ENCODE data around the gene ING3. TPM values are rescaled to one million over a fixed set of nuclear protein-coding genes. Genes with fewer than 3 reads are reported as not detected.

ING3 gene
- total and polyA plus RNA-seq, 9 of the 15 experiments (the other 6 are each of a cell fraction or from before 2014, with no cell fraction given), result 22.8 to 233 (median 50.4) TPM

DNA sequence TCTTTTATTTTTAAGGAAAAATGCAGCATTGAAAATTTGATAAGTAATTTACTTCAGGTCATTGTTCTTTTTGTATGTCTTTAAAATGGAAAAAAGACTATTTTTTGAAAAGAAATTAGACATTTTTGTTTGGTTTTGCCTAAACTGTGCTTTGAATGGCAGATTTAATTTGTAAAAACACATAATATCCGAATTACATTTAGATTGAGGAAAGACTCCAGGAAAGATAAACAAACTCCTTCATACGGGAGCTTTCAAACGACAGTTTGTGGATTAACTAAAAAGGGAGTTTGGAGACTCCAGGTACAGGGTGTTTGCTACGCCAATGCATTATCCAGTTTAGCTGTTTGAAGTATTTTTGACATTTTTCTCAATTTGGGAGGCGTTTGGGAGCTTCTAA lies 74.0 kb downstream of the ING3 start (continued):
- TF ChIP-seq, protein P1, sequence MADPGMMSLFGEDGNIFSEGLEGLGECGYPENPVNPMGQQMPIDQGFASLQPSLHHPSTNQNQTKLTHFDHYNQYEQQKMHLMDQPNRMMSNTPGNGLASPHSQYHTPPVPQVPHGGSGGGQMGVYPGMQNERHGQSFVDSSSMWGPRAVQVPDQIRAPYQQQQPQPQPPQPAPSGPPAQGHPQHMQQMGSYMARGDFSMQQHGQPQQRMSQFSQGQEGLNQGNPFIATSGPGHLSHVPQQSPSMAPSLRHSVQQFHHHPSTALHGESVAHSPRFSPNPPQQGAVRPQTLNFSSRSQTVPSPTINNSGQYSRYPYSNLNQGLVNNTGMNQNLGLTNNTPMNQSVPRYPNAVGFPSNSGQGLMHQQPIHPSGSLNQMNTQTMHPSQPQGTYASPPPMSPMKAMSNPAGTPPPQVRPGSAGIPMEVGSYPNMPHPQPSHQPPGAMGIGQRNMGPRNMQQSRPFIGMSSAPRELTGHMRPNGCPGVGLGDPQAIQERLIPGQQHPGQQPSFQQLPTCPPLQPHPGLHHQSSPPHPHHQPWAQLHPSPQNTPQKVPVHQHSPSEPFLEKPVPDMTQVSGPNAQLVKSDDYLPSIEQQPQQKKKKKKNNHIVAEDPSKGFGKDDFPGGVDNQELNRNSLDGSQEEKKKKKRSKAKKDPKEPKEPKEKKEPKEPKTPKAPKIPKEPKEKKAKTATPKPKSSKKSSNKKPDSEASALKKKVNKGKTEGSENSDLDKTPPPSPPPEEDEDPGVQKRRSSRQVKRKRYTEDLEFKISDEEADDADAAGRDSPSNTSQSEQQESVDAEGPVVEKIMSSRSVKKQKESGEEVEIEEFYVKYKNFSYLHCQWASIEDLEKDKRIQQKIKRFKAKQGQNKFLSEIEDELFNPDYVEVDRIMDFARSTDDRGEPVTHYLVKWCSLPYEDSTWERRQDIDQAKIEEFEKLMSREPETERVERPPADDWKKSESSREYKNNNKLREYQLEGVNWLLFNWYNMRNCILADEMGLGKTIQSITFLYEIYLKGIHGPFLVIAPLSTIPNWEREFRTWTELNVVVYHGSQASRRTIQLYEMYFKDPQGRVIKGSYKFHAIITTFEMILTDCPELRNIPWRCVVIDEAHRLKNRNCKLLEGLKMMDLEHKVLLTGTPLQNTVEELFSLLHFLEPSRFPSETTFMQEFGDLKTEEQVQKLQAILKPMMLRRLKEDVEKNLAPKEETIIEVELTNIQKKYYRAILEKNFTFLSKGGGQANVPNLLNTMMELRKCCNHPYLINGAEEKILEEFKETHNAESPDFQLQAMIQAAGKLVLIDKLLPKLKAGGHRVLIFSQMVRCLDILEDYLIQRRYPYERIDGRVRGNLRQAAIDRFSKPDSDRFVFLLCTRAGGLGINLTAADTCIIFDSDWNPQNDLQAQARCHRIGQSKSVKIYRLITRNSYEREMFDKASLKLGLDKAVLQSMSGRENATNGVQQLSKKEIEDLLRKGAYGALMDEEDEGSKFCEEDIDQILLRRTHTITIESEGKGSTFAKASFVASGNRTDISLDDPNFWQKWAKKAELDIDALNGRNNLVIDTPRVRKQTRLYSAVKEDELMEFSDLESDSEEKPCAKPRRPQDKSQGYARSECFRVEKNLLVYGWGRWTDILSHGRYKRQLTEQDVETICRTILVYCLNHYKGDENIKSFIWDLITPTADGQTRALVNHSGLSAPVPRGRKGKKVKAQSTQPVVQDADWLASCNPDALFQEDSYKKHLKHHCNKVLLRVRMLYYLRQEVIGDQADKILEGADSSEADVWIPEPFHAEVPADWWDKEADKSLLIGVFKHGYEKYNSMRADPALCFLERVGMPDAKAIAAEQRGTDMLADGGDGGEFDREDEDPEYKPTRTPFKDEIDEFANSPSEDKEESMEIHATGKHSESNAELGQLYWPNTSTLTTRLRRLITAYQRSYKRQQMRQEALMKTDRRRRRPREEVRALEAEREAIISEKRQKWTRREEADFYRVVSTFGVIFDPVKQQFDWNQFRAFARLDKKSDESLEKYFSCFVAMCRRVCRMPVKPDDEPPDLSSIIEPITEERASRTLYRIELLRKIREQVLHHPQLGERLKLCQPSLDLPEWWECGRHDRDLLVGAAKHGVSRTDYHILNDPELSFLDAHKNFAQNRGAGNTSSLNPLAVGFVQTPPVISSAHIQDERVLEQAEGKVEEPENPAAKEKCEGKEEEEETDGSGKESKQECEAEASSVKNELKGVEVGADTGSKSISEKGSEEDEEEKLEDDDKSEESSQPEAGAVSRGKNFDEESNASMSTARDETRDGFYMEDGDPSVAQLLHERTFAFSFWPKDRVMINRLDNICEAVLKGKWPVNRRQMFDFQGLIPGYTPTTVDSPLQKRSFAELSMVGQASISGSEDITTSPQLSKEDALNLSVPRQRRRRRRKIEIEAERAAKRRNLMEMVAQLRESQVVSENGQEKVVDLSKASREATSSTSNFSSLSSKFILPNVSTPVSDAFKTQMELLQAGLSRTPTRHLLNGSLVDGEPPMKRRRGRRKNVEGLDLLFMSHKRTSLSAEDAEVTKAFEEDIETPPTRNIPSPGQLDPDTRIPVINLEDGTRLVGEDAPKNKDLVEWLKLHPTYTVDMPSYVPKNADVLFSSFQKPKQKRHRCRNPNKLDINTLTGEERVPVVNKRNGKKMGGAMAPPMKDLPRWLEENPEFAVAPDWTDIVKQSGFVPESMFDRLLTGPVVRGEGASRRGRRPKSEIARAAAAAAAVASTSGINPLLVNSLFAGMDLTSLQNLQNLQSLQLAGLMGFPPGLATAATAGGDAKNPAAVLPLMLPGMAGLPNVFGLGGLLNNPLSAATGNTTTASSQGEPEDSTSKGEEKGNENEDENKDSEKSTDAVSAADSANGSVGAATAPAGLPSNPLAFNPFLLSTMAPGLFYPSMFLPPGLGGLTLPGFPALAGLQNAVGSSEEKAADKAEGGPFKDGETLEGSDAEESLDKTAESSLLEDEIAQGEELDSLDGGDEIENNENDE (IDR thresholded peaks at IDR 0.05; ENCODE audit: low read depth, low read length), result no peak
- no peak for TF ChIP-seq NFRKB (IDR thresholded peaks at IDR 0.05; ENCODE audit: low read depth)
- TF ChIP-seq ERF (CRISPR knock-in tag; IDR thresholded peaks at IDR 0.05), result no peak
- no peak for TF ChIP-seq SMAD3 (CRISPR knock-in tag; conservative IDR thresholded peaks at IDR 0.05)
- TF ChIP-seq, protein P2, sequence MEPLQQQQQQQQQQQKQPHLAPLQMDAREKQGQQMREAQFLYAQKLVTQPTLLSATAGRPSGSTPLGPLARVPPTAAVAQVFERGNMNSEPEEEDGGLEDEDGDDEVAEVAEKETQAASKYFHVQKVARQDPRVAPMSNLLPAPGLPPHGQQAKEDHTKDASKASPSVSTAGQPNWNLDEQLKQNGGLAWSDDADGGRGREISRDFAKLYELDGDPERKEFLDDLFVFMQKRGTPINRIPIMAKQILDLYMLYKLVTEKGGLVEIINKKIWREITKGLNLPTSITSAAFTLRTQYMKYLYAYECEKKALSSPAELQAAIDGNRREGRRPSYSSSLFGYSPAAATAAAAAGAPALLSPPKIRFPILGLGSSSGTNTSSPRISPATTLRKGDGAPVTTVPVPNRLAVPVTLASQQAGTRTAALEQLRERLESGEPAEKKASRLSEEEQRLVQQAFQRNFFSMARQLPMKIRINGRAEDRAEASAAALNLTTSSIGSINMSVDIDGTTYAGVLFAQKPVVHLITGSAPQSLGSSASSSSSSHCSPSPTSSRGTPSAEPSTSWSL (CRISPR knock-in tag; IDR thresholded peaks at IDR 0.05; ENCODE audit: borderline replicate concordance), result no peak
- TF ChIP-seq ZNF212 (CRISPR knock-in tag; IDR thresholded peaks at IDR 0.05), result no peak
- TF ChIP-seq OTX1 (CRISPR knock-in tag; IDR thresholded peaks at IDR 0.05), result no peak
- no peak for TF ChIP-seq TAF7 (tag; IDR thresholded peaks at IDR 0.05)
- TF ChIP-seq NCOA6 (IDR thresholded peaks at IDR 0.05), result no peak
- TF ChIP-seq BRD4 (IDR thresholded peaks at IDR 0.05), result 0 out of 2 replicates have a peak, but pooled peaks have one; percentile 31
- peak; percentile 8; the same call in 1 of the 2 replicates for TF ChIP-seq ELF1 (tag; IDR thresholded peaks at IDR 0.05)
- no peak for TF ChIP-seq ARHGAP35 (IDR thresholded peaks at IDR 0.05; ENCODE audit: partially characterized antibody)
- TF ChIP-seq, protein P3, sequence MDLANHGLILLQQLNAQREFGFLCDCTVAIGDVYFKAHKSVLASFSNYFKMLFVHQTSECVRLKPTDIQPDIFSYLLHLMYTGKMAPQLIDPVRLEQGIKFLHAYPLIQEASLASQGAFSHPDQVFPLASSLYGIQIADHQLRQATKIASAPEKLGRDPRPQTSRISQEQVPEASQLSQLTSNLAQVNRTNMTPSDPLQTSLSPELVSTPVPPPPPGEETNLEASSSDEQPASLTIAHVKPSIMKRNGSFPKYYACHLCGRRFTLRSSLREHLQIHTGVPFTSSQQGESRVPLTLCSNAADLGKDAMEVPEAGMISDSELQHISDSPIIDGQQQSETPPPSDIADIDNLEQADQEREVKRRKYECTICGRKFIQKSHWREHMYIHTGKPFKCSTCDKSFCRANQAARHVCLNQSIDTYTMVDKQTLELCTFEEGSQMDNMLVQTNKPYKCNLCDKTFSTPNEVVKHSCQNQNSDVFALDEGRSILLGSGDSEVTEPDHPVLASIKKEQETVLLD (IDR thresholded peaks at IDR 0.05), result no peak
- no peak for TF ChIP-seq CCAR2 (IDR thresholded peaks at IDR 0.05; ENCODE audit: low read depth, low read length)
- TF ChIP-seq, protein P4, sequence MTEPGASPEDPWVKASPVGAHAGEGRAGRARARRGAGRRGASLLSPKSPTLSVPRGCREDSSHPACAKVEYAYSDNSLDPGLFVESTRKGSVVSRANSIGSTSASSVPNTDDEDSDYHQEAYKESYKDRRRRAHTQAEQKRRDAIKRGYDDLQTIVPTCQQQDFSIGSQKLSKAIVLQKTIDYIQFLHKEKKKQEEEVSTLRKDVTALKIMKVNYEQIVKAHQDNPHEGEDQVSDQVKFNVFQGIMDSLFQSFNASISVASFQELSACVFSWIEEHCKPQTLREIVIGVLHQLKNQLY (CRISPR knock-in tag; conservative IDR thresholded peaks at IDR 0.05), result no peak
